Measurements from ENCODE around the gene DGKH. TPM values are rescaled to one million over a fixed set of nuclear protein-coding genes. Genes with fewer than 3 reads are reported as not detected.

Gene DGKH
- total RNA-seq, 6 donors from 2014 or later: 9.6 to 33.2 (median 17.4) TPM

GRCh38 chr13:42211704-42212464 is 163.4 kb downstream of the DGKH start:
- Histone ChIP-seq H3K4me3 (no peak overlapping the region), H3K9me3 (no peaks in the 10 kb centered on the region), H3K27ac (no peak overlapping the region), H3K4me1 (no peaks in the 10 kb centered on the region), H3K36me3 (peaks cover 4 to 69% (median 9%) of the 10 kb centered on the region in 4 donors), H3K27me3 (no peaks in the 10 kb centered on the region)
- 89 to 91% methylated on average over 5 of the region's 5 CpGs for WGBS, 2 donors
- DNase-seq (no peak), ATAC-seq (ENCODE audit: low FRiP score in 2 of 2) (no peak)
- TF ChIP-seq CTCF (IDR thresholded peaks at IDR 0.05) (no peak), POLR2AphosphoS5 (IDR thresholded peaks at IDR 0.05) (no peak), EP300 (IDR thresholded peaks at IDR 0.05) (no peak), POLR2A (IDR thresholded peaks at IDR 0.05) (no peak)

- ATAC-seq (ENCODE audit: low FRiP score in 2 of 2): no peak
- Histone ChIP-seq H3K4me3 (no peak overlapping the region), H3K27ac (no peak overlapping the region), H3K9me3 (no peaks in the 10 kb centered on the region), H3K27me3 (no peaks in the 10 kb centered on the region), H3K4me1 (no peaks in the 10 kb centered on the region), H3K36me3 (peaks cover 4 to 68% (median 11%) of the 10 kb centered on the region in 4 donors)
- no peak for TF ChIP-seq POLR2A (IDR thresholded peaks at IDR 0.05)
- TF ChIP-seq POLR2AphosphoS5 (IDR thresholded peaks at IDR 0.05): no peak
- no peak for TF ChIP-seq CTCF (IDR thresholded peaks at IDR 0.05)
- no peak for TF ChIP-seq EP300 (IDR thresholded peaks at IDR 0.05)
- no peak for DNase-seq
- 81 to 89% methylated on average over 4 of the region's 4 CpGs for WGBS, 2 donors
Observed at GRCh38 chr13:42214446-42214845, 166.0 kb downstream of the DGKH start.

- no peaks in the 10 kb centered on the region for H3K9me3 ChIP-seq
- H3K4me3 ChIP-seq: no peak overlapping the region
- no peak overlapping the region for H3K27ac ChIP-seq
- peak in 1 of 2 donors; percentile 22 for DNase-seq
- ATAC-seq (ENCODE audit: low FRiP score in 2 of 2): no peak
- TF ChIP-seq CTCF (IDR thresholded peaks at IDR 0.05) (peak in 2 of 6 experiments; percentile 20 to 29), POLR2A (IDR thresholded peaks at IDR 0.05) (no peak)
- 58 to 61% methylated on average over 6 of the region's 6 CpGs for WGBS, 2 donors
- no peaks in the 10 kb centered on the region for H3K4me1 ChIP-seq
- H3K27me3 ChIP-seq: no peaks in the 10 kb centered on the region
- peaks cover 1 to 68% (median 5%) of the 10 kb centered on the region in 4 donors for H3K36me3 ChIP-seq
Observed at GRCh38 chr13:42215578-42216421, 167.4 kb downstream of the DGKH start.

- ATAC-seq (ENCODE audit: low FRiP score in 2 of 2): no peak
- Histone ChIP-seq H3K36me3 (peaks cover 0 to 68% (median 4%) of the 10 kb centered on the region in 4 donors), H3K9me3 (no peaks in the 10 kb centered on the region), H3K4me1 (no peaks in the 10 kb centered on the region), H3K4me3 (no peak overlapping the region), H3K27ac (no peak overlapping the region), H3K27me3 (no peaks in the 10 kb centered on the region)
- DNase-seq: no peak
- 89 to 100% methylated on average over 1 of the region's 1 CpG for WGBS, 2 donors
- TF ChIP-seq CTCF (IDR thresholded peaks at IDR 0.05) (no peak), POLR2AphosphoS5 (IDR thresholded peaks at IDR 0.05) (no peak), POLR2A (IDR thresholded peaks at IDR 0.05) (no peak), EP300 (IDR thresholded peaks at IDR 0.05) (no peak)
Observed at GRCh38 chr13:42216422-42216735, 167.9 kb downstream of the DGKH start.

Data from upper lobe of left lung (tissue), 6 donors.